K562 (cell line): ENCODE data around the gene NDRG3. TPM values are rescaled to one million over a fixed set of nuclear protein-coding genes. Genes with fewer than 3 reads are reported as not detected.

Source experiments
- AFF1 ChIP-seq, 2 experiments: fragments of 450-650 bp; IDR thresholded peaks; 2 replicates each; pipeline ENCODE4 v1.6.1; 2018; ENCODE audit warnings: mild to moderate bottlenecking in 2 of 2, low read depth in 1 of 2; ENCODE audit not compliant: partially characterized antibody in 2 of 2
- HEY1 ChIP-seq: fragments of 250-450 bp; sonication (Bioruptor Pico); IDR thresholded peaks from 2 replicates; pipeline ENCODE4 v1.5.0; 2020; ENCODE audit warnings: mild to moderate bottlenecking, moderate library complexity, borderline replicate concordance
- NFIX ChIP-seq: fragments of 250-450 bp; sonication (Bioruptor Pico); IDR thresholded peaks from 2 replicates; pipeline ENCODE4 v1.4.0; 2020; ENCODE audit warnings: low read depth, mild to moderate bottlenecking, moderate library complexity
- PATZ1 ChIP-seq: fragments of 250-450 bp; sonication (Bioruptor Pico); IDR thresholded peaks from 2 replicates; pipeline ENCODE4 v1.5.0; 2020; ENCODE audit warnings: mild to moderate bottlenecking, borderline replicate concordance
- PHF21A ChIP-seq: fragments of 450-650 bp; IDR thresholded peaks from 2 replicates; pipeline ENCODE4 v1.6.1; 2017; ENCODE audit warnings: low read depth, borderline replicate concordance
- PHTF2 ChIP-seq: fragments of 250-450 bp; sonication (Bioruptor Pico); IDR thresholded peaks from 2 replicates; pipeline ENCODE4 v1.5.0; 2021; ENCODE audit warnings: mild to moderate bottlenecking
- ZNF197 ChIP-seq: fragments of 200-800 bp; sonication (Bioruptor generic); IDR thresholded peaks from 2 replicates; pipeline ENCODE4 v1.6.1; 2016; ENCODE audit warnings: low read depth, missing genetic modification characterization, missing compliant biosample characterization
- polyA plus RNA-seq, 8 experiments: library from polyadenylated mRNA; depleted of rRNA in 4 of 8; stranded (reverse) in 5 of 8; unstranded in 3 of 8; fragments of >200 nt; fragmentation: Nextera tagmentation in 2 of 8; fragmentation: Illumina TruSeq in 1 of 8; extraction: Ambion mirVana in 2 of 8; extraction: Trizol in 1 of 8; gene quantifications; 2 replicates each; pipeline versions ENCODE4 v1.2.1 to v1.2.3, GENCODE V29; 2011 to 2014; ENCODE audit warnings: inconsistent platforms in 1 of 8, missing spikeins in 1 of 8
- total RNA-seq, 7 experiments: library from RNA; depleted of rRNA in 6 of 7; stranded (reverse); fragments of >200 nt in 6 of 7; fragmentation: Illumina TruSeq in 2 of 7; extraction: Trizol in 2 of 7; gene quantifications; 2 replicates each; pipeline versions ENCODE4 v1.2.1 to v1.2.3, GENCODE V29; 2011 to 2021; ENCODE audit warnings: low replicate concordance in 1 of 7

The NDRG3 gene
- total and polyA plus RNA-seq, 9 of the 15 experiments (the other 6 are each of a cell fraction or from before 2014, with no cell fraction given): 14.6 to 39.4 (median 24.4) TPM

- TF ChIP-seq PATZ1 (CRISPR knock-in tag) (no peak), HEY1 (no peak), NFIX (CRISPR knock-in tag) (no peak), AFF1 (IDR thresholded peaks at IDR 0.05; ENCODE audit: low read depth in 1 of 2, partially characterized antibody in 2 of 2) (no peak), PHTF2 (CRISPR knock-in tag) (no peak), ZNF197 (CRISPR knock-in tag) (no peak), PHF21A (no peak)
Observed at GRCh38 chr20:36742558-36742957, 3.3 kb downstream of the NDRG3 start (continued).
